Colonic mucosa (tissue), 4 donors: Measurements from ENCODE around the gene OSBPL10. TPM values are rescaled to one million over a fixed set of nuclear protein-coding genes. Genes with fewer than 3 reads are reported as not detected.
"Not testable (repeated sequence)": the region's sequence is repeated elsewhere in the genome, so short reads cannot be mapped to it uniquely, and the experiment has no call there.

Experiments used
- DNase-seq: peaks from one replicate; pipeline ENCODE4 v3.0.0-alpha.2; 2020
- H3K27ac ChIP-seq: fragments of 200-600 bp; one replicate; pipeline ENCODE4 v1.8.0; 2021
- H3K27me3 ChIP-seq: fragments of 200-600 bp; one replicate; pipeline ENCODE4 v1.8.0; 2021
- H3K36me3 ChIP-seq: fragments of 200-600 bp; one replicate; pipeline ENCODE4 v1.8.0; 2021
- H3K4me1 ChIP-seq: fragments of 200-600 bp; one replicate; pipeline ENCODE4 v1.8.0; 2021; ENCODE audit warnings: mild to moderate bottlenecking
- H3K4me3 ChIP-seq: fragments of 200-600 bp; one replicate; pipeline ENCODE4 v1.8.0; 2021
- H3K9ac ChIP-seq, 2 donors: one replicate each; pipeline ENCODE4 v1.7.0; 2013; ENCODE audit warnings: control low read depth in 2 of 2, low read depth in 2 of 2, low read length in 2 of 2
- H3K9me3 ChIP-seq: fragments of 200-600 bp; one replicate; pipeline ENCODE4 v1.8.0; 2021
- CTCF ChIP-seq: fragments of 200-600 bp; IDR thresholded peaks from one replicate; pipeline ENCODE4 v1.8.0; 2022; ENCODE audit warnings: antibody characterized with exemption, mild to moderate bottlenecking
- intact Hi-C: fragments of 100-400 bp; cut with DNase I; formaldehyde crosslinking; loops from one replicate; pipeline ENCODE4 v1.14.1; 2022
- total RNA-seq, 2 donors: library from RNA; stranded (reverse); fragmentation: NEBNext Ultra II Directional in 1 of 2; extraction: Animal tissue kit (Norgen Biotek cat#: 25700) in 1 of 2; gene quantifications; one replicate each; pipeline ENCODE4 v1.2.1, GENCODE V29; 2021
- donor health status: healthy.
- donor health status: DM: no; HTN: no; CAD: no.
- donor health status: DM: no; HTN: no; CAD: no.

OSBPL10 gene
- total RNA-seq, 2 donors from 2014 or later: 20.0 to 34.4 TPM

- Histone ChIP-seq H3K36me3 (no peaks in the 10 kb centered on the region), H3K4me1 (no peaks in the 10 kb centered on the region), H3K9me3 (no peaks in the 10 kb centered on the region), H3K27me3 (no peaks in the 10 kb centered on the region), H3K9ac (no peak overlapping the region), H3K4me3 (no peak overlapping the region), H3K27ac (no peak overlapping the region)
- DNase-seq: no peak
- TF ChIP-seq CTCF: no peak
- intact Hi-C loops: no loop called here
These were observed 190.6 kb downstream of the OSBPL10 start for GRCh38 chr3:31790193-31791089.

- Histone ChIP-seq H3K27ac (no peak overlapping the region), H3K9ac (no peak overlapping the region), H3K9me3 (no peaks in the 10 kb centered on the region), H3K4me1 (no peaks in the 10 kb centered on the region), H3K4me3 (no peak overlapping the region), H3K27me3 (no peaks in the 10 kb centered on the region), H3K36me3 (no peaks in the 10 kb centered on the region)
- TF ChIP-seq CTCF: no peak
- intact Hi-C loops: no loop called here
- no peak for DNase-seq
These were observed 191.6 kb downstream of the OSBPL10 start for GRCh38 chr3:31789429-31789828.

GRCh38 chr3:31785734-31786133 is 195.3 kb downstream of the OSBPL10 start:
- Histone ChIP-seq H3K27me3 (no peaks in the 10 kb centered on the region), H3K4me1 (no peaks in the 10 kb centered on the region), H3K27ac (no peak overlapping the region), H3K4me3 (no peak overlapping the region), H3K36me3 (no peaks in the 10 kb centered on the region), H3K9ac (no peak overlapping the region), H3K9me3 (no peaks in the 10 kb centered on the region)
- intact Hi-C loops: no loop called here
- DNase-seq: no peak
- TF ChIP-seq CTCF: no peak

GRCh38 chr3:31785286-31785685 is 195.8 kb downstream of the OSBPL10 start:
- Histone ChIP-seq H3K36me3 (no peaks in the 10 kb centered on the region), H3K9ac (no peak overlapping the region), H3K27ac (no peak overlapping the region), H3K4me1 (no peaks in the 10 kb centered on the region), H3K9me3 (no peaks in the 10 kb centered on the region), H3K27me3 (no peaks in the 10 kb centered on the region), H3K4me3 (no peak overlapping the region)
- TF ChIP-seq CTCF: no peak
- DNase-seq: no peak
- intact Hi-C loops: no loop called here

- H3K27me3 ChIP-seq, H3K36me3 ChIP-seq, H3K9ac ChIP-seq, H3K9me3 ChIP-seq, H3K4me3 ChIP-seq, H3K27ac ChIP-seq, H3K4me1 ChIP-seq, intact Hi-C loops, DNase-seq: not testable (repeated sequence)
These were observed 197.2 kb downstream of the OSBPL10 start for GRCh38 chr3:31783851-31784250.

GRCh38 chr3:31782306-31782705 is 198.8 kb downstream of the OSBPL10 start:
- H3K36me3 ChIP-seq, intact Hi-C loops, H3K9me3 ChIP-seq, H3K4me1 ChIP-seq, H3K4me3 ChIP-seq, H3K9ac ChIP-seq, DNase-seq, H3K27ac ChIP-seq, H3K27me3 ChIP-seq: not testable (repeated sequence)
